Measurements from ENCODE around the gene TRMT1. TPM values are rescaled to one million over a fixed set of nuclear protein-coding genes. Genes with fewer than 3 reads are reported as not detected.
A peak's percentile ranks its signal among the peaks of the same experiment; 100 is the strongest.

TRMT1 gene
- total RNA-seq, 1 donor from 2014 or later, result 13.0 TPM

DNA sequence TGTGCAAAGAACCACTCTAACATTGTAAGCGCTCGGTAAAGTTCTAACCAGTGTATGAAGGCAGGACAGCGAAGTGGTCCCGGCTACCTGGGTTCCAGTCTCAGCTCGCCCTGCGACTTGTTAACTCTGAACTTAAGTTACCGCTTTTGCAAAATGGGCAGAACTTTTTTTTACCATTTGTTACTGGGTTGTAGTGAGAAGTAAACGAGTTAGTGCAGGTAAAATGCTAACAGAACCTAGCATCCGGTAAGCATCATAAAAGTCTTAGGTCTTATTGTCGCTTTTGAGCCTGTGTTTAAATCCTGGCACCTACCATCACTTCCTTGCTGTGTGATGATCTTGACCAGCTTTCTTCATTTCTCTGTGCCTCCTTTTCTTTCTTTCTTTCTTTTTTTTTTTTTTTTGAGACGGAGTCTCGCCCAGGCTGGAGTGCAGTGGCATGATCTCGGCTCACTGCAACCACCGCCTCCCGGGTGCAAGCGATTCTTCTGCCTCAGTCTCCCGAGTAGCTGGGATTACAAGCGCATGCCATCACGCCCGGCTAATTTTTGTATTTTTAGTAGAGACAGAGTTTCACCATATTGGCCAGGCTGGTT, 734 bp upstream of the TRMT1 start:
- Histone ChIP-seq H3K36me3 (ENCODE audit: control insufficient read depth in 3 of 3, insufficient read depth in 3 of 3, low read length in 3 of 3) (peaks cover 11 to 19% (median 13%) of the 10 kb centered on the region in 3 donors), H3K4me3 (ENCODE audit: low read length in 3 of 3) (peak overlapping the region; percentile 93 to 99 (median 96)), H3K27me3 (ENCODE audit: control insufficient read depth in 3 of 3, insufficient read depth in 3 of 3, low read length in 3 of 3) (no peaks in the 10 kb centered on the region), H3K4me1 (ENCODE audit: control insufficient read depth in 3 of 3, insufficient read depth in 3 of 3, low read length in 3 of 3) (peaks cover 48 to 54% (median 51%) of the 10 kb centered on the region in 3 donors), H3K9me3 (ENCODE audit: control insufficient read depth in 3 of 3, low read length in 3 of 3) (no peaks in the 10 kb centered on the region), H3K9ac (ENCODE audit: low read depth in 1 of 3, low read length in 3 of 3) (peak overlapping the region; percentile 87 to 93 (median 91)), H3K27ac (ENCODE audit: low read depth, low read length) (peak overlapping the region; percentile 75)

DNA sequence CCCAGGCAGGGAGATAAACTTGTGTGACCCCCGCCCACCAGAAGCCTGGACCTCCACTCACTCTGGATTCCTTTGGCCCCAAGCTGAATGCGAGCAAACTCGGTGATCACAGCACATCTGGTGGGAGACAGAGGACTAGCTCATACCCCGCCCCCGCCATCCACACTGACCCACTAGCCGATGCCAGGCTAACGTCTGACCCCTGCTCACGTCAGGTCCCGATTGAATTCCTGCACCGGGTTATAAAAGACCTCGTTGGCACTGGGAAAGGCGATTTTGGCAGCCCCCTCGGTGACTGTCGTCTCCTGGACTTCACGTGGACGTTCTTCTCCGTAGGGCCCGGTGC, 631 bp downstream of the TRMT1 start:
- peak overlapping the region; percentile 93 to 99 (median 96) for H3K4me3 ChIP-seq (ENCODE audit: low read length in 3 of 3)
- no peaks in the 10 kb centered on the region for H3K27me3 ChIP-seq (ENCODE audit: control insufficient read depth in 3 of 3, insufficient read depth in 3 of 3, low read length in 3 of 3)
- peak overlapping the region; percentile 87 to 93 (median 91) for H3K9ac ChIP-seq (ENCODE audit: low read depth in 1 of 3, low read length in 3 of 3)
- peaks cover 38 to 47% (median 42%) of the 10 kb centered on the region in 3 donors for H3K4me1 ChIP-seq (ENCODE audit: control insufficient read depth in 3 of 3, insufficient read depth in 3 of 3, low read length in 3 of 3)
- peaks cover 7 to 17% (median 13%) of the 10 kb centered on the region in 3 donors for H3K36me3 ChIP-seq (ENCODE audit: control insufficient read depth in 3 of 3, insufficient read depth in 3 of 3, low read length in 3 of 3)
- H3K27ac ChIP-seq (ENCODE audit: low read depth, low read length), result peak overlapping the region; percentile 75
- no peaks in the 10 kb centered on the region for H3K9me3 ChIP-seq (ENCODE audit: control insufficient read depth in 3 of 3, low read length in 3 of 3)

DNA sequence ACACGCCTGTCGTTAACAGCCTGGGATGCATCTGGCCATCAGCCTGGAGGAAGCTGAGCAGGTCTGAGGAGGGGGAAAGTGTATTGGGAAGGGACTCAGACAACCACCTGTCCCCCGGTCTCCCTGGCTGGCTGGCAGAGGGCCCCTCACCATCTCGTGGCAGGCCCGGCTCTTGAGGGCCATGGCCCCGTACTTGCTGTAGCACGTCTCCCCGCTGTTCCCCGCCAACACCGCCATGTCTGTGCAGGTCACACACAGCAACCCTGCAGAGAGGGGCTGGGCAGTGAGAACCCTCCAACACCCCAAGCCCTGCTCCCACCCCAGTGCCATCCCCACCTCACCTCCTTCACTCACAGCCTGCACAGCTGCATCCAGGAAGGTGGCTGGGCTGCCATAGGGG, 4.0 kb downstream of the TRMT1 start:
- no peaks in the 10 kb centered on the region for H3K27me3 ChIP-seq (ENCODE audit: control insufficient read depth in 3 of 3, insufficient read depth in 3 of 3, low read length in 3 of 3)
- H3K9me3 ChIP-seq (ENCODE audit: control insufficient read depth in 3 of 3, low read length in 3 of 3), result no peaks in the 10 kb centered on the region
- H3K9ac ChIP-seq (ENCODE audit: low read depth in 1 of 3, low read length in 3 of 3), result no peak overlapping the region
- peaks cover 19 to 25% (median 21%) of the 10 kb centered on the region in 3 donors for H3K4me1 ChIP-seq (ENCODE audit: control insufficient read depth in 3 of 3, insufficient read depth in 3 of 3, low read length in 3 of 3)
- H3K27ac ChIP-seq (ENCODE audit: low read depth, low read length), result no peak overlapping the region
- peaks cover 21 to 27% (median 23%) of the 10 kb centered on the region in 3 donors for H3K36me3 ChIP-seq (ENCODE audit: control insufficient read depth in 3 of 3, insufficient read depth in 3 of 3, low read length in 3 of 3)
- no peak overlapping the region for H3K4me3 ChIP-seq (ENCODE audit: low read length in 3 of 3)

DNA sequence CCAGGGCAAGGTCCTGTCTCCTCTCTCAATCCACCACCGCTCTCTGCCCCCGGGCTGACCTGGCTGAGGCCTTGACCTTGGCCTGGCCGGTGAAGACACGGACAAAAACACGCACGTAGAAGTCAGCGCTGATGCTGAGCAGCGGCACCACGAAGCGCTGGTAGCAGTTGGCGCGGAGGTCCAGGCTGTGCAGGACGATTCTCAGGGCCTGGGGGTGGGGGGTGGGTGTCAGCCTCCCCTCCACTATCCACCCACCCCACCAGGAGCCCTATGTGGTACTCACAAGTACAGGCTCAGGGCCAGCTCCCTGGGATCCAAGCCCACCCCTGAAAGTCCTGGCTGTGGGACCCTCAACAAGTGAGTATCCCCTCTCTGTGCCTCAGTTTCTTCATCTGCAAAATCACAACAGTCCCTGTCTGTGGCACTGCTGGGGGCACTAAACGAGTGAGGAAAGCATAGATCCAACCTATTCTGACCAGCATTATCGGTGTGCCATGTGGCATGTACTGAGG, 6.4 kb downstream of the TRMT1 start:
- no peak overlapping the region for H3K4me3 ChIP-seq (ENCODE audit: low read length in 3 of 3)
- no peaks in the 10 kb centered on the region for H3K9me3 ChIP-seq (ENCODE audit: control insufficient read depth in 3 of 3, low read length in 3 of 3)
- H3K27ac ChIP-seq (ENCODE audit: low read depth, low read length), result no peak overlapping the region
- peaks cover 25 to 29% (median 25%) of the 10 kb centered on the region in 3 donors for H3K36me3 ChIP-seq (ENCODE audit: control insufficient read depth in 3 of 3, insufficient read depth in 3 of 3, low read length in 3 of 3)
- H3K27me3 ChIP-seq (ENCODE audit: control insufficient read depth in 3 of 3, insufficient read depth in 3 of 3, low read length in 3 of 3), result no peaks in the 10 kb centered on the region
- H3K9ac ChIP-seq (ENCODE audit: low read depth in 1 of 3, low read length in 3 of 3), result no peak overlapping the region
- peaks cover 2 to 3% (median 3%) of the 10 kb centered on the region in 3 donors for H3K4me1 ChIP-seq (ENCODE audit: control insufficient read depth in 3 of 3, insufficient read depth in 3 of 3, low read length in 3 of 3)

DNA sequence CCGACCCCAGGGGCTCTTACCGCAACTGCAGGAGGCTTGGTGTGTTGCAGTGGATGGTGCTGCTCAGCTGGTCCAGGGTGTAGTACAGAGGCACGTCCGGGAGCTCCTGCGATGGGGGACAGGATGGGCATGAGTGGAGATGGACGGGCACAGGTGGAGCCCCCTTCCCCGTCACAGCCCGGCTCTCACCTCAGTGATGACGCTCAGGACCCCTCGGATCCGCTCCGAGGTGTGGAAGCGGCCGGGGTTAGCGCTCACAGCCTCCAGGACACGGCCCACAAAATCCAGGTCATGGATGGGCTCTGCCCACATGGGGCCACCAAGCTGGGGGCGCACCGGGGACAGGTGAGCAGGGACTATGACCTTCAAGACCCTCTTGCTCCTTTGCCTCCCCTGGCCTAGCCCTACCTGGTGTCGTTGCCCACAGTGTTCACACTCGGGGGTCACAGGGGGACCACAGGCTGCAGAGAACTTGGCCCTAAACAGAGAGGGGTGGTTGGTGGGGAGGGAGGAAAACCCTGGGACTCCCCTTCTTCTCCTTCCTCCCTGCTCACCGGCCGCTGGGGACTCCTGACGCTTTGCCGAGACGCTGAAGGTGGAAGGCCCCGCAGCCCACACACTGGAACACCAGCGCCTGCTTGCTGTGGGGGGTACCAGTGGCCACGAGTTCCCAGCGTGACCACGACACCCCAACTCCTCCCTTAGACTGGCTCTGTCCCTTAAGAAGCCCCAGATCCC, 7.0 kb downstream of the TRMT1 start:
- no peaks in the 10 kb centered on the region for H3K27me3 ChIP-seq (ENCODE audit: control insufficient read depth in 3 of 3, insufficient read depth in 3 of 3, low read length in 3 of 3)
- H3K4me3 ChIP-seq (ENCODE audit: low read length in 3 of 3), result no peak overlapping the region
- no peaks in the 10 kb centered on the region for H3K9me3 ChIP-seq (ENCODE audit: control insufficient read depth in 3 of 3, low read length in 3 of 3)
- peaks cover 4 to 6% (median 6%) of the 10 kb centered on the region in 3 donors for H3K4me1 ChIP-seq (ENCODE audit: control insufficient read depth in 3 of 3, insufficient read depth in 3 of 3, low read length in 3 of 3)
- H3K27ac ChIP-seq (ENCODE audit: low read depth, low read length), result no peak overlapping the region
- H3K9ac ChIP-seq (ENCODE audit: low read depth in 1 of 3, low read length in 3 of 3), result no peak overlapping the region
- H3K36me3 ChIP-seq (ENCODE audit: control insufficient read depth in 3 of 3, insufficient read depth in 3 of 3, low read length in 3 of 3), result peaks cover 25 to 26% (median 25%) of the 10 kb centered on the region in 3 donors

DNA sequence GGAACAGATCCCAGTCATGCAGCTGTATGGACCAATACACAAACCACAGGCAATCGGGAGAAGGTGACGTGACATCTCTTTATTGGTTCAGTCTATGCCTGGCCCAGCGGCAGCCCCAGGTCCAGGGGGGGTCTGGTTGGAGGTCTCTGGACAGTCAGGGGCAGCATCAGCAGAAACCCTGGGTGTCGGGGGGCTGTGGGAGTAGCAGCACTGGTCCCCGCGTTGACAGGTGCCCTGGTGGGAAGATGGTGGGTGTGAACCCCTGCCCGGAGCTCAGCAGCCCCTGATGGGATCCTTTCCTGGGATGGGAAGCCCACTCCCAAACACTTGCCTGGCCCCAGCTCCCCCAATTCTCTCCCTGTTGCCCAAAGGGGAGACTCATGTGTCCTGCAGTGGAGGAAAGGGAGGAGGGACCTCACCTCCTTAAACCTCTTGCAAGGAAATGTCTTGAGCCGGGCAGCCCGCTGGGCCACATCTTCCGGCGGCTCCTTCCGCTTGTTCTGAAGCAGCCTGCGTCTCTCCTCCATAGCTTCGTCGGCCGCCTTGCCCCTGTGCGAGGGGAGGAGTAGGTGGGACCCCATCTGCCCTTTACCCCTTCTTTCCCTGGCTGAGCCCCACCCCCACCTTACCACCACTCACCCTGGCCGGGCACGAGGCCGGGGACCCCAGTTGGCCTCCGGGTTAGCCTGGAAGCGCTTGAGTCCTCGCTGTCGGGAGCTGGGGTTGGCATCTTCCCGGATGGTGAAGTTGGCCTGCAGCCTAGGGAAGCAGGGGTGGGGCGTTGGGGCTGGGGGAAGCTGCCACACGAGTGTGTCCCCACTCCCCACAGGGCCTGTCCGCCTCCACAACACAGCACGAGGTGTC, 11.5 kb downstream of the TRMT1 start:
- no peaks in the 10 kb centered on the region for H3K27me3 ChIP-seq (ENCODE audit: control insufficient read depth in 3 of 3, insufficient read depth in 3 of 3, low read length in 3 of 3)
- H3K4me1 ChIP-seq (ENCODE audit: control insufficient read depth in 3 of 3, insufficient read depth in 3 of 3, low read length in 3 of 3), result peaks cover 18 to 28% (median 22%) of the 10 kb centered on the region in 3 donors
- no peaks in the 10 kb centered on the region for H3K9me3 ChIP-seq (ENCODE audit: control insufficient read depth in 3 of 3, low read length in 3 of 3)
- peak overlapping the region; percentile 47 for H3K27ac ChIP-seq (ENCODE audit: low read depth, low read length)
- H3K9ac ChIP-seq (ENCODE audit: low read depth in 1 of 3, low read length in 3 of 3), result peak overlapping the region in 2 of 3 donors; percentile 7 to 40
- peaks cover 13 to 18% (median 14%) of the 10 kb centered on the region in 3 donors for H3K36me3 ChIP-seq (ENCODE audit: control insufficient read depth in 3 of 3, insufficient read depth in 3 of 3, low read length in 3 of 3)
- H3K4me3 ChIP-seq (ENCODE audit: low read length in 3 of 3), result peak overlapping the region in 1 of 3 donors; percentile 23

DNA sequence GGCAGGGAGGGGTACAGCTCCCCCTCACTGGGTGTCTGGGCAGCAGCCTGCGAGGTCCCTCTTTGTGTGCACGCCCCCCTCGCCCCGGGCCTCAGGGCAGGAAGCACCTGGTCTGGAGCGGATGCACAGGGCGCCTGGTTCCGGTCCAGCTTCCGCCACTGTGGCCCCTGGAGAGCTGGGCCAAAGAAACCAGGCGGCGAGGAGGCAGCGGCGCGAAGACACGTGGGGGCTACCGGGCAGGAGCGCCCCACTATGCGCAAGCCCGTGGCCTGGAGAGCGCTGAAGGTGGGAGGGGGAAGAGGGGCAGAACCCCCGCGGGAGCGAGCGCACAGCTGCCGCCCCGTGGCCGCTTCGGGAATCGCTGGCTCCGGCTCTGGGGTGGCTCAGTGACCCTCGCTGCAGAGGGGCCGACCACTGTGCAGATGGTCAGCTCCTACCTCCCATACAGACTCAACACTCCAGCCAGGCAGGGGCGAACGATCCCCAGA, 12.1 kb downstream of the TRMT1 start:
- Histone ChIP-seq H3K9me3 (ENCODE audit: control insufficient read depth in 3 of 3, low read length in 3 of 3) (no peaks in the 10 kb centered on the region), H3K27me3 (ENCODE audit: control insufficient read depth in 3 of 3, insufficient read depth in 3 of 3, low read length in 3 of 3) (no peaks in the 10 kb centered on the region), H3K9ac (ENCODE audit: low read depth in 1 of 3, low read length in 3 of 3) (peak overlapping the region in 2 of 3 donors; percentile 7 to 40), H3K4me3 (ENCODE audit: low read length in 3 of 3) (peak overlapping the region in 2 of 3 donors; percentile 23 to 54), H3K27ac (ENCODE audit: low read depth, low read length) (peak overlapping the region; percentile 47), H3K36me3 (ENCODE audit: control insufficient read depth in 3 of 3, insufficient read depth in 3 of 3, low read length in 3 of 3) (peaks cover 7 to 13% (median 10%) of the 10 kb centered on the region in 3 donors), H3K4me1 (ENCODE audit: control insufficient read depth in 3 of 3, insufficient read depth in 3 of 3, low read length in 3 of 3) (peaks cover 23 to 28% (median 24%) of the 10 kb centered on the region in 3 donors)

DNA sequence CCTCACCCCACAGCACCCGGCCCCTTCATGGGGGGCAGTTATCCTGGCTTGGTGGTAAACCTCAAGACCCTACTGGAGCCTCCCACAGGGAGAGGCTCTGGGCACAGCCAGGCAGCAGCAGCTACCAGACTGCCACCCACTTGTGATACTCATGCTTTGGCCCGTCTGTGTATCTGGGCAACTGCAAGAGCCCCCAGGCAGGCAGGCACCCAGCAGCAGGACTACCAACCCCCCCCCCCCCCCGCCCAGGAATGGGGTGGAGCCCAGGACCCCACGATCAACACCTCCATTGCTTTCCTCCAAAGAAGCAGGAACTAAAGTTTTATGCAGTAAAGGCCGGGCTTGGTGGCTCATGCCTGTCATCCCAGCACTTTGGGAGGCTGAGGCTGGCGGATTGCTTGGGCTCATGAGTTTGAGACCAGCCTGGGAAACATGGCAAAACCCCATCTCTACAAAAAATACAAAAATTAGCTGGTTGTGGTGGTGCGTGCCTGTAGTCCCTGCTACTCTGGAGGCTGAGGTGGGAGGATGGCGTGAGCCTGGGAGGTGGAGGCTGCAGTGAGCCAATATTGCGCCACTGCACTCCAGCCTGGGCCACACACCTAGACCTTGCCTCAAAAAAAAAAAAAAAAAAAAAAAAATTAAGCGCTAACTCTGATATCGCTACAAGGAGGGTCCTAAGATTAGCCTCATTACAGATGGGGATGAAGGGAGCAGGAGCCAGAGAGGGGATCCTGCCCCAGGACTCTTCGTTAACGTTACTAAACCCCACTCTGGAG, 12.8 kb downstream of the TRMT1 start:
- Histone ChIP-seq H3K27ac (ENCODE audit: low read depth, low read length) (peak overlapping the region; percentile 69), H3K4me1 (ENCODE audit: control insufficient read depth in 3 of 3, insufficient read depth in 3 of 3, low read length in 3 of 3) (peaks cover 23 to 28% (median 27%) of the 10 kb centered on the region in 3 donors)

More for the DNA sequence above, 12.8 kb downstream of the TRMT1 start:
- H3K9me3 ChIP-seq (ENCODE audit: control insufficient read depth in 3 of 3, low read length in 3 of 3), result no peaks in the 10 kb centered on the region
- peak overlapping the region in 1 of 3 donors; percentile 54 for H3K4me3 ChIP-seq (ENCODE audit: low read length in 3 of 3)
- H3K27me3 ChIP-seq (ENCODE audit: control insufficient read depth in 3 of 3, insufficient read depth in 3 of 3, low read length in 3 of 3), result no peaks in the 10 kb centered on the region
- peaks cover 5 to 10% (median 6%) of the 10 kb centered on the region in 3 donors for H3K36me3 ChIP-seq (ENCODE audit: control insufficient read depth in 3 of 3, insufficient read depth in 3 of 3, low read length in 3 of 3)
- peak overlapping the region in 1 of 3 donors; percentile 8 for H3K9ac ChIP-seq (ENCODE audit: low read depth in 1 of 3, low read length in 3 of 3)

Measured in skeletal muscle tissue (tissue), 4 donors.